Caki2 (cell line): Measurements from ENCODE around the gene KLHL5. TPM values are rescaled to one million over a fixed set of nuclear protein-coding genes. Genes with fewer than 3 reads are reported as not detected.
A peak's percentile ranks its signal among the peaks of the same experiment; 100 is the strongest.
"Not testable (repeated sequence)": the region's sequence is repeated elsewhere in the genome, so short reads cannot be mapped to it uniquely, and the experiment has no call there.

ENCODE experiments used
- DNase-seq: peaks from one replicate; pipeline ENCODE4 v3.0.0-alpha.2; 2015; ENCODE audit warnings: low read depth
- in situ Hi-C: cut with HindIII; loops from 2 replicates; pipeline ENCODE4 v1.10.0; 2016; ENCODE audit warnings: low sequenced_read_pairs, low pct_unique_long_range_greater_than_20kb, mixed read lengths
- total RNA-seq: library from RNA; depleted of rRNA; stranded (reverse); fragments of >200 nt; shearing (Covaris generic); gene quantifications from 2 replicates; pipeline ENCODE4 v1.2.3, GENCODE V29; 2014; ENCODE audit warnings: low replicate concordance; rRNA removed

The KLHL5 gene
- total RNA-seq, 1 experiment from 2014 or later: 73.7 TPM

- DNase-seq, in situ Hi-C loops: not testable (repeated sequence)
Observed at GRCh38 chr4:39138227-39138626, 76.2 kb downstream of the KLHL5 start.

- DNase-seq: no peak
- in situ Hi-C loops: no loop called here
Observed at GRCh38 chr4:39146211-39146610, 84.2 kb downstream of the KLHL5 start.

GRCh38 chr4:39154009-39154408 is 92.0 kb downstream of the KLHL5 start:
- DNase-seq: no peak
- in situ Hi-C loops: no loop called here

DNA sequence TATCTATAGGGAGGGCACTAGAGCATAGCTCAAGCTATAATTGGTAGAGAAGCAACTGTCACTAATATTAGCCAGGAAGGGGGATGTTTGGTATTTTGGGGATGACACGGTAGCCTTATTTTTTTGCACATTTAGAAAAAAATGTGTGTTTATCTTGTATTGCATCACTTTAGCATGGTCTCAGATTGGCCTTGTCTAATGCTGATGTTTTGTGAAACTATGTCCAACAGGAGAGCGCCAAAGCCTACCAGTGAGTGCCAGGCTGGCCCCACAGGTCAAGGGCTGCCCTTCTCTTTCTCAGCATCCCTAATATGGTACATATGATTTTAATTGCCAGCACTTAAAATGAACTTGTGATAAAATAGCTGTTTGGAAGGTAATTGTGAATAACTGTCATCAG is 95.5 kb downstream of the KLHL5 start:
- DNase-seq: no peak
- in situ Hi-C loops: no loop called here

- in situ Hi-C loops: no loop called here
- DNase-seq: no peak
Observed at GRCh38 chr4:39166177-39166576, 104.1 kb downstream of the KLHL5 start.

DNA sequence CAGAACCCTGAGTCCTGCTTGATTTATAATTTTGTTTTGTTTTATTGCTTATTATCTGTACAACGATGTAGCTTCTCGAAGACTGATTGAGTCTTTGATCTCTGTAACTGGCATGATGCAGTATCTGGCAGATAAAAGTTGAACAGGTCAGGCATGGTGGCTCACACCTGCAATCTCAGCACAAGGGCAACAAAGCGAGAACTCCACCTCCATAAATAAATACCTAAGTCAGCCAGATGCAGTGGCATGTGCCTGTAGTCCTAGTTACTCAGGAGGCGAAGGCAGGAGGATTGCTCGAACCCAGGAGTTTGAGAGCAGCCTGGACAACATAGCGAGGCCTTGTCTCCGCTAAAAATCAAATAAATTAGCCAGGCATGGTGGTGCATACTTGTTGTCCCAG is 104.6 kb downstream of the KLHL5 start:
- in situ Hi-C loops: no loop called here
- DNase-seq: no peak

- DNase-seq: peak; percentile 3
- in situ Hi-C loops: no loop called here
Observed at GRCh38 chr4:39169426-39169825, 107.4 kb downstream of the KLHL5 start.

DNA sequence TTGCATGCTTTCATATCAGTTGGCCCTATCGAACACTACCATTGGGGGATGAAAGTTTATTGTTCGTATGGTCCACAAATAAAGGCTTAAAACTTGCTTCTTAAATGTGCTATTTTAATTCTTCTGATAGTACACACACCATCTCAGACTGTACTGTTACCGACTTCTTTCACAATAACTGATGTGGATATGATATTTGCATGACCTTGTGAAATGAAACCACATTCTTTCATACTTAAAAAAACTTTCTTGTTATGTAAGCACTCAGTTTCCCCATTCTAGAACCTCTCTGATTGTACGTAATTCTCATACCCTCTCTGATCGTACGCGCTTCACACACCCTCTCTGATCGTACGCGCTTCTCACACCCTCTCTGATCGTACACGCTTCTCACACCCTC is 108.3 kb downstream of the KLHL5 start:
- in situ Hi-C loops: no loop called here
- no peak for DNase-seq

Other genes starting within 250 kb of the KLHL5 start
- gene TLR6, start 205.4 kb upstream of the KLHL5 start, total RNA-seq: 0.96 and 6.2 TPM in 2 replicates
- gene FAM114A1, start 194.4 kb upstream of the KLHL5 start, total RNA-seq: 63.7 and 79.7 TPM in 2 replicates
- 40.0 and 64.9 TPM in 2 replicates for gene TMEM156, start 29.8 kb upstream of the KLHL5 start, total RNA-seq
- gene WDR19, start 120.3 kb downstream of the KLHL5 start, total RNA-seq: 7.8 and 21.4 TPM in 2 replicates